GM21390 (cell line): Measurements from ENCODE around the gene DEPDC4.

Experiments used
- ATAC-seq: cut with Tn5 transposase; IDR thresholded peaks from one replicate; pipeline ENCODE4 v1.9.1; 2021; ENCODE audit not compliant: unreplicated experiment

Gene DEPDC4

GRCh38 chr12:100215209-100215608 lies 51.7 kb downstream of the DEPDC4 start:
- ATAC-seq, result no peak

GRCh38 chr12:100214518-100214917 lies 52.4 kb downstream of the DEPDC4 start:
- ATAC-seq, result no peak

- ATAC-seq, result no peak
Measured at GRCh38 chr12:100213016-100213891, 53.6 kb downstream of the DEPDC4 start.

- ATAC-seq, result no peak
Measured at GRCh38 chr12:100211698-100212097, 55.2 kb downstream of the DEPDC4 start.

GRCh38 chr12:100208834-100209233 lies 58.0 kb downstream of the DEPDC4 start:
- no peak for ATAC-seq

- ATAC-seq, result no peak
Measured at GRCh38 chr12:100207311-100207710, 59.6 kb downstream of the DEPDC4 start.

GRCh38 chr12:100201604-100202423 lies 65.1 kb downstream of the DEPDC4 start:
- no peak for ATAC-seq

GRCh38 chr12:100200463-100201181 lies 66.3 kb downstream of the DEPDC4 start, which contains the start of gene ACTR6:
ACTR6 (plus strand) TSS chr12:100200815; CDS start chr12:100200852, 37 bp downstream.
- ATAC-seq, result peak; percentile 90

GRCh38 chr12:100199347-100200149 lies 67.3 kb downstream of the DEPDC4 start:
- ATAC-seq, result peak; percentile 68

- peak; percentile 7 for ATAC-seq
Measured at GRCh38 chr12:100199023-100199346, 67.9 kb downstream of the DEPDC4 start.

GRCh38 chr12:100197486-100197885 lies 69.4 kb downstream of the DEPDC4 start:
- ATAC-seq, result no peak

GRCh38 chr12:100193085-100193484 lies 73.8 kb downstream of the DEPDC4 start:
- ATAC-seq, result no peak
